BE2C (cell line): ENCODE data around the gene BAZ1B. TPM values are rescaled to one million over a fixed set of nuclear protein-coding genes. Genes with fewer than 3 reads are reported as not detected.

ENCODE experiments used
- DNase-seq: peaks from one replicate; pipeline ENCODE4 v3.0.0-alpha.2; 2020
- H3K27me3 ChIP-seq: fragments of 250-450 bp; sonication (Bioruptor Pico); 2 replicates; pipeline ENCODE4 v1.5.1; 2020; ENCODE audit warnings: mild to moderate bottlenecking
- H3K36me3 ChIP-seq: fragments of 250-450 bp; sonication (Bioruptor Pico); 2 replicates; pipeline ENCODE4 v1.5.1; 2020; ENCODE audit warnings: mild to moderate bottlenecking
- H3K4me1 ChIP-seq: fragments of 250-450 bp; sonication (Bioruptor Pico); 2 replicates; pipeline ENCODE4 v1.5.1; 2020
- H3K4me3 ChIP-seq: 2 replicates; pipeline ENCODE4 v1.5.1; 2011; ENCODE audit warnings: low read depth, low read length
- H3K9me3 ChIP-seq: fragments of 250-450 bp; sonication (Bioruptor Pico); 2 replicates; pipeline ENCODE4 v1.5.1; 2020
- CTCF ChIP-seq: IDR thresholded peaks from 2 replicates; pipeline ENCODE4 v1.5.1; 2012; ENCODE audit warnings: mild to moderate bottlenecking, low read depth, low read length
- polyA plus RNA-seq: library from polyadenylated mRNA; unstranded; fragments of >200 nt; gene quantifications from one replicate; pipeline ENCODE4 v1.2.1, GENCODE V29; 2012; ENCODE audit warnings: low read depth, missing spikeins; ENCODE audit not compliant: insufficient read length, insufficient read depth

Gene BAZ1B
- polyA plus RNA-seq = 67.3 TPM

GRCh38 chr7:73522105-73522872 lies at the start of gene BAZ1B:
BAZ1B (minus strand) TSS chr7:73522293; CDS start chr7:73521933, 360 bp downstream.
- peak; percentile 99 for DNase-seq
- Histone ChIP-seq H3K27me3 (no peaks in the 10 kb centered on the region), H3K4me1 (0 out of 2 replicates have a peak, but pooled peaks cover 4% of the 10 kb centered on the region), H3K4me3 (peak within 1 kb of the TSS; percentile 72), H3K9me3 (no peaks in the 10 kb centered on the region), H3K36me3 (peaks cover 32% of the 10 kb centered on the region)
- peak; percentile 18; the same call in 1 of the 2 replicates for TF ChIP-seq CTCF

- Histone ChIP-seq H3K4me1 (no peaks in the 10 kb centered on the region), H3K36me3 (peaks cover 48% of the 10 kb centered on the region), H3K27me3 (no peaks in the 10 kb centered on the region), H3K4me3 (no peak overlapping the region), H3K9me3 (no peaks in the 10 kb centered on the region)
- no peak for DNase-seq
- TF ChIP-seq CTCF = no peak
Measured at GRCh38 chr7:73570977-73571376, 48.9 kb upstream of the BAZ1B start.

GRCh38 chr7:73570521-73570920 lies 48.4 kb upstream of the BAZ1B start:
- H3K9me3 ChIP-seq = no peaks in the 10 kb centered on the region
- H3K4me1 ChIP-seq = no peaks in the 10 kb centered on the region
- no peak for DNase-seq
- peaks cover 48% of the 10 kb centered on the region for H3K36me3 ChIP-seq
- TF ChIP-seq CTCF = no peak
- H3K27me3 ChIP-seq = no peaks in the 10 kb centered on the region
- no peak overlapping the region for H3K4me3 ChIP-seq

- no peak for DNase-seq
- no peaks in the 10 kb centered on the region for H3K4me1 ChIP-seq
- no peak overlapping the region for H3K4me3 ChIP-seq
- no peaks in the 10 kb centered on the region for H3K9me3 ChIP-seq
- H3K27me3 ChIP-seq = peaks cover 4% of the 10 kb centered on the region; the same call in 1 of the 2 replicates
- TF ChIP-seq CTCF = 0 out of 2 replicates have a peak, but pooled peaks have one; percentile 9
- peaks cover 44% of the 10 kb centered on the region for H3K36me3 ChIP-seq
Measured at GRCh38 chr7:73569042-73569608, 47.0 kb upstream of the BAZ1B start.

- Histone ChIP-seq H3K36me3 (peaks cover 33% of the 10 kb centered on the region), H3K4me1 (no peaks in the 10 kb centered on the region), H3K9me3 (no peaks in the 10 kb centered on the region), H3K4me3 (no peak overlapping the region), H3K27me3 (peaks cover 4% of the 10 kb centered on the region; the same call in 1 of the 2 replicates)
- DNase-seq = no peak
- TF ChIP-seq CTCF = no peak
Measured at GRCh38 chr7:73567846-73568685, 46.0 kb upstream of the BAZ1B start.
